Fibroblast of skin of abdomen (primary cell): ENCODE results near the gene SLC7A10.
"Not testable (repeated sequence)": the region's sequence is repeated elsewhere in the genome, so short reads cannot be mapped to it uniquely, and the experiment has no call there.

Experiments used
- DNase-seq: peaks from one replicate; pipeline ENCODE4 v3.0.0-alpha.2; 2013

Gene SLC7A10

GRCh38 chr19:33201473-33201872, 24.2 kb downstream of the SLC7A10 start:
- no peak for DNase-seq

GRCh38 chr19:33199441-33200265, 26.0 kb downstream of the SLC7A10 start:
- DNase-seq, result no peak

- DNase-seq, result no peak
Measured at GRCh38 chr19:33198169-33198568, 27.5 kb downstream of the SLC7A10 start.

- DNase-seq, result no peak
Measured at GRCh38 chr19:33197591-33198000, 28.1 kb downstream of the SLC7A10 start.

DNA sequence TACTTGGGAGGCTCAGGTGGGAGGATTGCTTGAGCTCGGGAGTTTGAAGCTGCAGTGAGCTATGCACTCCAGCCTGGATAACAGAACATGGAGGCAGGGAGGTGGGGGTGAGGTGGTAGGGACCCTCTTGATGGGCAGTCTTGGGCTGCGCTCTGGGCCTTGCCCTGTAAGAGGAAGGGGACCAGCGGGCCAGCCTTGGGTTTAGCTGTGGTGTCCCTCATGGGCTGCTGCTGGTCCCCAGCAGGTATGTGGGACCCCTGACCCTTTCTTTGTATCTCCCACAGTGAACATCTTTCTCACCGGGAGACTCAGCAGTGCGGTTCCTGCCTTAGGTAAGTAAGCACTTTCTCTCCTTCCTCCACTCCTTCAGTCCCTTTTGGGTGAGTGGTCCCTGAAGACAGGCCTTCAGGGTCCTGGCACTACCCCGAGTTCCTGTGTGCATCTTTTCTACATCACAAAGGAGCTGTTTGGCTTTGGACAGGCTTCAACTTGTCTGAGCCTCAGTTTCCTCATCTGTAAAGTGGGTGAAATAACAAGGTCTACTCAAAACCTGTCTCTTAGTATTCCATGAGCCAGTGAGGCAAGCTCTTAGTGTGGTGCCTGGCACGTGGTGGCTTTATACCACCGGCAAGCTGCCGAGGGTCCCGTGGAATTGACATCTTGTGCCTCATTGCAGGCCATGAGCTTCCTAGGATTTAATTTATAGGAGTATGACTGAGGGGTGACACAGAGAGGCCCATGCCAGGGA, 29.0 kb downstream of the SLC7A10 start:
- no peak for DNase-seq

DNA sequence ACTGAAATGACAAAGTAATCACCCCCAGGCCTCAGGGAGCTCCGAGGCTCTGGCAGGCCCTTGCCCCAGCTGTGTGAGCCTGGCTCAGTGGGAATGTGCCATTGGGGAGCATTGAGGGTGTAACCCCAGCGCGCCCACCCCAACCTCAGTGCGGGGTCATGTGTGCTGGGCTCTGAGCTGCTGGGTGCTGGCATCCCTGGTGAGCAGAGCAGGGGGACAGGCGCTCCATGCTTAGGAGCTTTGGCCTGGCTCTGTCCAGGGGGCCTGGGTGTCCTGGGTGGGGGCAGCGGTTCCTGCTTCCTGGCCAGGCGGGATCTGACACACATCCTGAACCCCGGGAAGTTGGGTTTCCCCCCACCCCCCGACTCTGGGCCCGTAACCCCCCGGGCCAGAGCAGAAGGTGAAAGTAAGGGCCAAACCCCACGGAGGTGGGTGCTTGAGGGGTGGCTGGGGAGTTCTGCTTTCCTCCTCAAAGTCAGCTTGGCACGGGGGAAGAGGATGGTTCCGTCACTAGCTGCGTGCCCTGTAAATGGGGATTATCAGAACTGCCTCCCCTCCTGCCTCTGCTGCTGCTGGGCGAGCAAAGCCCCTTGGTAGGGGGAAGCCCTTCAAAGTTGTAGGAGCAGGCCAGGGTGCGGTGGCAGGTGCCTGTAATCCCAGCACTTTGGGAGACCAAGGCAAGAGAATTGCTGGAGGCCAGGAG, 29.9 kb downstream of the SLC7A10 start:
- no peak for DNase-seq

GRCh38 chr19:33194886-33195644, 30.6 kb downstream of the SLC7A10 start:
- DNase-seq, result peak; percentile 20

GRCh38 chr19:33194532-33194885, 31.1 kb downstream of the SLC7A10 start:
- no peak for DNase-seq

DNA sequence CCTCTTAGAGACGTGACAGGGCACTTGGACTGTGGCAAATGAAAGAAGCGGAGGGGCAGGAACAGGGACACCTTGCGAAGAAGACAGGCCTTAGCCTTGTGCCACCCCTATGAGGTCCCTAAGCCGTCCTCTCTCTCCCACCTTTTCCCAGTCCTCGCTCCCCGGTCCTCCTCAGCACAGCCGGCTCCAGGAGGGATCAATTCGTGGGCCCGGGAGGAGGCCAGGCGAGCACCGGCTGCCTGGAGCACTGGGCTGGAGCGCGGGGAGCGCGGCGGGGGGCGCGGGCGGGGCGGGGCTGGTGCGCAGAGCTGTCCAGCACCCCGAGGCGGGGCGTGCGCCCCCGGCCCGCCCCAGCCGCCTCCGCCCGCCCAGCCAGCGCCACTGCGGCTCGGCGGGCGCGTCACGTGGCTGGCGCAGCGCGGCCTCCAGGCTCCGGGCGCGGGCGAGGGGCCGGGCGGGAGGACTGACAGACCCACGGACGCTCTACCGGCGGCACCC, 31.7 kb downstream of the SLC7A10 start, which contains the start of gene LRP3:
TSS of gene LRP3 (plus strand) at position 466 of the 498 bp plus-strand sequence. CDS start 456 bp downstream, outside the sequence.
- DNase-seq, result peak; percentile 44

- DNase-seq, result no peak
Measured at GRCh38 chr19:33193269-33193864, 32.3 kb downstream of the SLC7A10 start.

DNA sequence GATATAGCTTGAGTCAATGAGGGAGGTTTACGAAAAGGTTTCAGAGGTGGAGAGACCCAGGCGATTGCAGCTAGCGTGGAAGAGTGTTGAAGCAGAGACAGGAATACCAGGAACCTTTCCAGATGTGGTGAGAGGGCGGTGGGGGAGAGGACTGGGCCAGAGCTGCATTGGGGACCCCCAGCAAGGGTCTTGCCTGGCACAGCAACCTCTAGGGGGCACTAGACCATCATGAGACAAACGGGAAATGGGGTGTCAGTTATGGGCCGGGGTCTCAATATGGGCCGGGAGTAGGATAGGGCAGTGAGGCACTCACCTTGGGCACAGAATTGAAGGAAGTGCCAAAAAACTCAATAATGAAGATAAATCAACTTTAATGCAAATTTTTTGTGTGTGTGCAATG, 33.6 kb downstream of the SLC7A10 start:
- DNase-seq, result no peak

DNA sequence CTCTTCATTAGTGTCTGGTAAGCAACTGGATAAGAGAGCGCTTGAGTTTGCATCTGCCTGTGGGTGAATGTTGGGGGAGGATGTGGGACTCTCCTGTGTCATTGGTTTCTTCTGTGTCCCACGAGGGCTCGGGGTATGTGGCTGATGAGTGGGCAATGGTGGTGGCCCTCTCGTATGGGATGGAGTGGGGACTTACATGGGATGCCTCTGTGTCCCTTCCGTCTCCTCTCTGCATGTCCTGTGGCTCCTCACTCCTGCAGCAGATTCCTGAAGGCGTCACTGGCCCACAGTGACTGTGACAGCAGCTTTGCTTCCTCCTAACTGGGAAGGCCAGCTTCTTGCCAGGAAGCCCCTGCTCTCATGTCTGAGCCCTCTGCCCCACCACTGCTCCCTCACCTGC, 34.1 kb downstream of the SLC7A10 start:
- no peak for DNase-seq

- DNase-seq, result not testable (repeated sequence)
Measured at GRCh38 chr19:33191092-33191491, 34.6 kb downstream of the SLC7A10 start.

DNA sequence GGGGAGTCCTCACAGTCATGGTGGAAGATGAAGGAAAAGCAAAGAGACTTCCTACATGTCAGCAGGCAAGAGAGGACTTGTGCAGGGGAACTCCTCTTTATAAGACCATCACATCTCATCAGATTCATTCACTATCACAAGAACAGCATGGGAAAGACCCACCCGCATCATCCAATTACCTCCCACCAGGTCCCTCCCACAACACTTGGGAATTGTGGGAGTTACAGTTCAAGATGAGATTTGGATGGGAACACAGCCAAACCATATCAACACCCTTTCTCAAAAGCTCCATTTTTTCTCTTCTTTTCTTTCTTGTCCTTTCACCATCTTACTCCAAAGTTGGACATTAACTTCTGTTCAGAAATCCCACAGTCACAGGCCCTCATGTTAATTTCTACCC, 36.2 kb downstream of the SLC7A10 start:
- DNase-seq, result no peak

DNA sequence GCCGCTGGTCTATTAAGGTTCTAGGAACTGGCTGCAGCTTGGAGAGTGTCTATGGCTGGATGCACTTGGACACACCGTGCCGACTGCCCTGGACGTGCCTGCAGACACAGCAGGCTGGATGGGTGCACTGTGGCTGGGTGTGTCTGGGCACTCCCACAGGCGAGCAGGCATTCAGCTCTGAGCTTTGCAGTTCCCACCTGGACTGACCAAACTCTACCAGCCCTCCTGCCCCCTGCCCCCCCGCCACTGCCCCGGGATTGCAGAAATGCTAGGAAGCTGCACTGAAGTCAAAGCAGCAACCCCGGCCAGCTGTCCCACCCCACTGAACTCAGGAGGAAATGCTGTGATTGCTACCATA, 38.5 kb downstream of the SLC7A10 start:
- no peak for DNase-seq

DNA sequence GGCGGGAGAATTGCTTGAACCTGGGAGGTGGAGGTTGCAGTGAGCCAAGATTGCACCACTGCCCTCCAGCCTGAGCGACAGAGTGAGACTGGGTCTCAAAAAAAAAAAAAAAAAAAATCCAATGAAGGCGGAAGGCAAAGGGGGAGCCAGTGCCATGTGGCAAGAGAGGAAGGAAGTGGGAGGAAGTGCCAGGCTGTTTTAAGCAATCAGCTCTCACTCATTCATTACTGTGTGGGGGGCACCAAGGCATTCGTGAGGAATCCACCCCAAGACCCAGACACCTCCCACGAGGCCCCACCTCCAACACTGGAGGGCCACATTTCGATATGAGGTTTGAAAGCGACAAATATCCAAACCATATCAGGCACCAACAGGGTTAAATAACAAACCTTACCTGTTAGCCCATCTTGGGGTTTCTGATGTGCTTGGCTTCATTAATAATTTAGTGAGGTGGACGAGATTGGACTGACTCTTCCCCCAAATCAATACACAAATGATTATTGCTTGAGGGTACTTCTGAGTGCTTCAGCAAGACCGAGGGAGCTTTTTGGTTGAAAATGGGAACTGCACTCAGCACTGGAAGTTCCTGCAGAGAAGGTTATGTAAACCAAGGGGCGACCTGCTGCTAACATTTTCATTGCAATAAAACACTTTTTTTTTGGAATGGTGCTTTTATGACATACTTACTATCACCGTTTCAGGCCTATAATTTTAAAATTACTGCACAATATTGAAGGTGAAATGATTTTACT, 39.0 kb downstream of the SLC7A10 start:
- no peak for DNase-seq

- DNase-seq, result no peak
Measured at GRCh38 chr19:33177417-33177979, 48.2 kb downstream of the SLC7A10 start.

DNA sequence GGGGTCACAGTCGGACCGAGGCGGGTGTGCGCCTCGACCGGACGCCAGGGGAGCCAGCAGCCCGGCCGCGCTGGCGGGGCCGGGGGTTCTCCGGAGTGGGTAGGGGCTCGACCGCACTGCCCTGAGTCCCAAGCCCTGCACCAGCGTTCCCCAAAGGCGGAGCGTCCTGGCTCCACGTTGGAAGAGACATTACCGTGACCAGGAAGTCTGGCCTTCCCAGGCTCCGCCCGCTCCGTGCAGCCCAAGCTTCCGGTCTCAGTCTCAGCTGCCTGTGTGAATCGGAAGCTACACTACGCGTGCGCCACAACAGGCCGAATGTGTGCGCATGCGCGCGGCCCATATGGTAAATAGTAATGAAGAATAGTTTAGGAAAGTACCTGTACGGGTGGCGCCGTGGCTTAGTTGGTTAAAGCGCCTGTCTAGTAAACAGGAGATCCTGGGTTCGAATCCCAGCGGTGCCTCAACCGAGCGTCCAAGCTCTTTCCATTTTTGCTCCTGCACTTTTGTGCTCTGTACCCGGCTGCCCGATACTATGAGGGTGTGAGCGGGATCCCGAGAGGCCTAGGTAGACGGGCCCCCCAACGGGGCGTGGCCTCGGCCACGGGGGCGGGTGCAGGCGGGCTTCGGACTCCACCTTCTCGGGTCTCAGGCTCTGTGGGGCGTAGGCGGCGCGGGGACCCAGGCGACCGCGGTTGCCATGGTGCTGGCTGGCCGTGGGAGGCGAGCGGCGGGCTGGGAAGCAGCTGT, 48.8 kb downstream of the SLC7A10 start:
- DNase-seq, result peak; percentile 99

DNA sequence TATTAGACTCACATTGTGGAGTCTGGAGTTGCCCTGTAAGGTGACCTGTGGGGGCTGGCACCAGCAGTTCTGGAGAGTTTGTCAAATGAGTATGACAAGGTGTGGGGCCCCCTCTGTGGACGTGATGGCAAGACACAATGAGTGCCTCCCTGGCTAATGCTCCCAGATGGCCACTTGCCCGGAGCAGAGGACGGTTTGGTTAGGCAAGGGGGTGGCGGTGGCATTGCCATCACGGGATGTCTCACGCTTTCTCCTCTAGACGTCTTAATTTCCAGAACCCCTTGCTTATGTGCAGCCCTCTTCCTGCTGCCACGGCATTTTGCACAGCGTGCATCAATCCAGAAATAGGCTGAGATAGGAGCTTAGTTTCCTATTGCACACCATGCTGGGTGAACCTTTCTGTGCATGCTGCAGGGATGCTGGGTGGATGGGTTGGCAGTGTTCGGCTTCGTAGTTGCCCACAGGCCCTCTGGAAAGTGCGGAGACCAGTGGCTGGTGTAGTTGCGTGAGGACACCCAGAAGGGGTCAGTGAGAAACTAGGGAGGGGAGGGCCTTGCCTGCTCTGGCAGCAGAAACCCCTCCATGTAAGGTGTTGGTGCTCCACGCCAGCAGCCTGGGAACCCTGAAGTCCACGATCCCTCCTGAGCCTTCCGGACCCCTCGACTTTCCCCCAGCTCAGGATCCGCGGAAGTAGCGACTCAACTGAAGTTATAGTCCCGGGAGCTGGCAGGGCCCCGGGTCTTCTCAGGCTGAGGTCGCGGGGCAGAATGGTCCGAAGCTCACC, 49.6 kb downstream of the SLC7A10 start:
- DNase-seq, result peak; percentile 31
